Neural progenitor cell (in vitro differentiated cells): ENCODE measurements around the gene FGG. TPM values are rescaled to one million over a fixed set of nuclear protein-coding genes. Genes with fewer than 3 reads are reported as not detected.
A peak's percentile ranks its signal among the peaks of the same experiment; 100 is the strongest.

ENCODE experiments used
- DNase-seq: peaks from one replicate; pipeline ENCODE4 v3.0.0-alpha.2; 2016; ENCODE audit warnings: low spot score
- H2AFZ ChIP-seq: fragments of 200-600 bp; sonication (generic); replicated peaks from 2 replicates; pipeline ENCODE4 v1.6.1; 2016; ENCODE audit warnings: antibody characterized with exemption
- H3F3A ChIP-seq: fragments of 200-600 bp; sonication (generic); 2 replicates; pipeline ENCODE4 v1.6.1; 2016; ENCODE audit warnings: antibody characterized with exemption, low read depth
- H3K27ac ChIP-seq: fragments of 200-600 bp; sonication (generic); 2 replicates; pipeline ENCODE4 v1.5.1; 2016; ENCODE audit warnings: mild to moderate bottlenecking
- H3K27me3 ChIP-seq: fragments of 200-600 bp; sonication (generic); 2 replicates; pipeline ENCODE4 v1.6.1; 2016; ENCODE audit warnings: mild to moderate bottlenecking, moderate library complexity
- H3K36me3 ChIP-seq: fragments of 200-600 bp; sonication (generic); 2 replicates; pipeline ENCODE4 v1.5.1; 2016
- H3K4me1 ChIP-seq: fragments of 200-600 bp; sonication (generic); 2 replicates; pipeline ENCODE4 v1.6.1; 2016; ENCODE audit warnings: mixed run types
- H3K4me2 ChIP-seq: fragments of 200-600 bp; sonication (generic); 2 replicates; pipeline ENCODE4 v1.6.1; 2016
- H3K4me3 ChIP-seq: fragments of 200-600 bp; sonication (generic); 2 replicates; pipeline ENCODE4 v1.5.1; 2016
- H3K79me2 ChIP-seq: fragments of 200-600 bp; sonication (generic); 2 replicates; pipeline ENCODE4 v1.6.1; 2016; ENCODE audit warnings: low read depth
- H3K9ac ChIP-seq: fragments of 200-600 bp; sonication (generic); 2 replicates; pipeline ENCODE4 v1.6.1; 2016
- H3K9me3 ChIP-seq: fragments of 200-600 bp; sonication (generic); 2 replicates; pipeline ENCODE4 v1.5.1; 2016; ENCODE audit warnings: low read depth
- H4K20me1 ChIP-seq: fragments of 200-600 bp; sonication (generic); 2 replicates; pipeline ENCODE4 v1.6.1; 2016; ENCODE audit warnings: low read depth
- H3K27ac Mint-ChIP-seq: 3 replicates; pipeline ENCODE4 v1.8.0; 2021; ENCODE audit warnings: mixed read lengths
- H3K27me3 Mint-ChIP-seq: 2 replicates; pipeline ENCODE4 v1.8.0; 2022; ENCODE audit warnings: low read depth, mild to moderate bottlenecking, inconsistent platforms, moderate library complexity, mixed read lengths; ENCODE audit not compliant: insufficient read depth
- H3K36me3 Mint-ChIP-seq: 3 replicates; pipeline ENCODE4 v1.8.0; 2021; ENCODE audit warnings: mixed read lengths
- H3K4me1 Mint-ChIP-seq: 3 replicates; pipeline ENCODE4 v1.8.0; 2021; ENCODE audit warnings: mixed read lengths
- H3K4me3 Mint-ChIP-seq: 3 replicates; pipeline ENCODE4 v1.8.0; 2021; ENCODE audit warnings: mild to moderate bottlenecking, moderate library complexity, mixed read lengths
- H3K9me3 Mint-ChIP-seq: 3 replicates; pipeline ENCODE4 v1.8.0; 2020; ENCODE audit warnings: mixed read lengths
- EZH2 ChIP-seq: fragments of 200-600 bp; sonication (generic); IDR thresholded peaks from 2 replicates; pipeline ENCODE4 v1.6.1; 2017; ENCODE audit warnings: antibody characterized with exemption, mild to moderate bottlenecking, moderate library complexity
- EZH2phosphoT487 ChIP-seq: fragments of 200-600 bp; sonication (generic); IDR thresholded peaks from 2 replicates; pipeline ENCODE4 v1.6.1; 2017; ENCODE audit warnings: antibody characterized with exemption
- total RNA-seq: library from RNA; depleted of rRNA; stranded (reverse); fragments of >200 nt; gene quantifications from 2 replicates; pipeline ENCODE4 v1.2.3, GENCODE V29; 2015; ENCODE audit warnings: low replicate concordance
- TF ChIP-seq, protein P1 (sequence below): fragments of 200-600 bp; sonication (generic); IDR thresholded peaks from 2 replicates; pipeline ENCODE4 v1.5.1; 2017; ENCODE audit warnings: antibody characterized with exemption, mild to moderate bottlenecking

The FGG gene
- total RNA-seq, 1 donor from 2014 or later: not detected

DNA sequence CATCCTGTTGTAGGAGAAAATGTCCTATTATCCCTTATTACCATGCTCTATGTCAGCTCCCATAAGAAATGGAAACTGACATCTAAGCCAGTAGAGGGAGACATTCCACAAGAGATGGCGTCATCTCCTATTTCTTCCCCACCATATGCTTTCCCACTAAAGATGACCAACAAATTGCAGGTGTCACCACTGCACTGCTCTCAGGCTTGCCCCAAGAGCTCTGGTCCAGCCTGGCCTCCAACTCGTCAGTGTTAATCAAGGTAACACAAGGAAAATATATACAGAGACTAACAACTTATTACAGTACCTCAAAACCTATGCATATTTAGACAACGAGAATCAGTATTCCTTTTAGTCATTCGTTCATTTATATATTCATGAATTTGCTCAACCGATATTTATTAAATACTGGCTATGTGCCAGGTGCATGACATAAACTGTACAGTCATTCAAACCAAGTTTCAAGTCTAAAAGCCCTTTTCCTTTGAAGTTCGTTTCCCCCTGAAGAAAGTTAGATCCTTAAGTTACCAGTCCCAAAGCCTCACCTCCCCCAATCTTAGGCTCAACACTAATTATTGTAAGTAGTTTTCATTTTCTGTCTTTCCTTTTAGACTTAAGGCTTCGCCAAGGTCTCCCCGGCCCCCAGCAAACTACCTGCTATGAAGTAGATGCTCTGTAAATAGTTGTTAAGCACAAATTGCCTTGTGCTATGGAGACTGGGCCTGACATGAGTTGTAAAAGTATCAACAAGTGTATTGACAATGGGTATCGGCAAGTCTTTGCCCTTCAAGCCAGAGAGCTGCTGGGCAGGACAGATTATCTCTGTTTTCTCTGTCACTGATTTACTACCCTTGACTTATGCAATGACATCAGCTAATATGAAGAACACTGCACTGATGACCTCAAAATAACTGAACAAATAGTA lies 52.7 kb downstream of the FGG start:
- no peak overlapping the region for H3K27ac Mint-ChIP-seq
- peak; percentile 56 for DNase-seq
- H4K20me1 ChIP-seq: no peaks in the 10 kb centered on the region
- H3K9me3 Mint-ChIP-seq: no peaks in the 10 kb centered on the region
- H3K36me3 ChIP-seq: no peaks in the 10 kb centered on the region
- no peaks in the 10 kb centered on the region for H3K9me3 ChIP-seq
- H3K4me2 ChIP-seq: no peak overlapping the region
- H3K4me3 ChIP-seq: no peak overlapping the region
- H3K4me3 Mint-ChIP-seq: no peak overlapping the region
- H3K79me2 ChIP-seq: no peaks in the 10 kb centered on the region
- no peaks in the 10 kb centered on the region for H3K27me3 ChIP-seq
- H3F3A ChIP-seq: no peaks in the 10 kb centered on the region
- H3K27me3 Mint-ChIP-seq: peaks cover 2% of the 10 kb centered on the region
- TF ChIP-seq EZH2: no peak
- TF ChIP-seq, protein P1, sequence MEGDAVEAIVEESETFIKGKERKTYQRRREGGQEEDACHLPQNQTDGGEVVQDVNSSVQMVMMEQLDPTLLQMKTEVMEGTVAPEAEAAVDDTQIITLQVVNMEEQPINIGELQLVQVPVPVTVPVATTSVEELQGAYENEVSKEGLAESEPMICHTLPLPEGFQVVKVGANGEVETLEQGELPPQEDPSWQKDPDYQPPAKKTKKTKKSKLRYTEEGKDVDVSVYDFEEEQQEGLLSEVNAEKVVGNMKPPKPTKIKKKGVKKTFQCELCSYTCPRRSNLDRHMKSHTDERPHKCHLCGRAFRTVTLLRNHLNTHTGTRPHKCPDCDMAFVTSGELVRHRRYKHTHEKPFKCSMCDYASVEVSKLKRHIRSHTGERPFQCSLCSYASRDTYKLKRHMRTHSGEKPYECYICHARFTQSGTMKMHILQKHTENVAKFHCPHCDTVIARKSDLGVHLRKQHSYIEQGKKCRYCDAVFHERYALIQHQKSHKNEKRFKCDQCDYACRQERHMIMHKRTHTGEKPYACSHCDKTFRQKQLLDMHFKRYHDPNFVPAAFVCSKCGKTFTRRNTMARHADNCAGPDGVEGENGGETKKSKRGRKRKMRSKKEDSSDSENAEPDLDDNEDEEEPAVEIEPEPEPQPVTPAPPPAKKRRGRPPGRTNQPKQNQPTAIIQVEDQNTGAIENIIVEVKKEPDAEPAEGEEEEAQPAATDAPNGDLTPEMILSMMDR: peak; percentile 74
- no peak for TF ChIP-seq EZH2phosphoT487
- no peak overlapping the region for H3K27ac ChIP-seq
- H3K4me1 ChIP-seq: no peaks in the 10 kb centered on the region
- H2AFZ ChIP-seq: no peak overlapping the region
- H3K9ac ChIP-seq: no peak overlapping the region
- H3K36me3 Mint-ChIP-seq: no peaks in the 10 kb centered on the region
- H3K4me1 Mint-ChIP-seq: no peaks in the 10 kb centered on the region

DNA sequence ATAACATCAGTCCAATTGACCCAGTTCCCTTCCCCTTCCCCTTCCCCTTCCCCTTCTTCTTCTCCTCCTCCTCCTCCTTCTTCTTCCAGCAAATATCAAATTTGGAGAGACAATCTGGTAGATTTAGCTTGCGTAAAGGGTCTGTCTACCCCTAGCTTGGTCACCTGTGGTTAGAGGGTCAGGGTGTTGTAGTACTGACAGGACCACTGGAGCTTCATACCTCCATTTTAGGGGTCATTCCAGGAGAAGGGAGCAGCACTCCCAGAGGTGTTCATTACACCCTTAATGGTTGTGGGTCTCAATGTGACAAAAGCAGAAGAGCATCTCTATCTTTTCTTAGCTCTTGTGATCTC lies 53.3 kb downstream of the FGG start:
- no peak overlapping the region for H3K27ac ChIP-seq
- no peak for DNase-seq
- H3K4me2 ChIP-seq: no peak overlapping the region
- TF ChIP-seq EZH2: no peak
- no peak for TF ChIP-seq EZH2phosphoT487
- TF ChIP-seq, protein P1: no peak
- H3K27me3 ChIP-seq: no peaks in the 10 kb centered on the region
- H2AFZ ChIP-seq: no peak overlapping the region
- no peaks in the 10 kb centered on the region for H3K79me2 ChIP-seq
- H4K20me1 ChIP-seq: no peaks in the 10 kb centered on the region
- no peaks in the 10 kb centered on the region for H3F3A ChIP-seq
- no peaks in the 10 kb centered on the region for H3K9me3 ChIP-seq
- Mint-ChIP-seq H3K27me3 (peaks cover 2% of the 10 kb centered on the region), H3K36me3 (no peaks in the 10 kb centered on the region), H3K27ac (no peak overlapping the region), H3K9me3 (no peaks in the 10 kb centered on the region), H3K4me1 (no peaks in the 10 kb centered on the region), H3K4me3 (no peak overlapping the region)
- H3K4me3 ChIP-seq: no peak overlapping the region
- H3K36me3 ChIP-seq: no peaks in the 10 kb centered on the region
- no peak overlapping the region for H3K9ac ChIP-seq
- H3K4me1 ChIP-seq: no peaks in the 10 kb centered on the region

Other genes starting within 250 kb of the FGG start
- 0.43 and 0.71 TPM in 2 replicates for gene DCHS2, start 120.9 kb downstream of the FGG start, total RNA-seq
- gene PLRG1, start 62.3 kb downstream of the FGG start, total RNA-seq: 66.6 and 92.7 TPM in 2 replicates
- 0.56 TPM in 1 of 2 replicates, not detected in the other for gene FGB, start 49.6 kb downstream of the FGG start, total RNA-seq
- gene FGA, start 21.9 kb downstream of the FGG start, total RNA-seq: not detected in 2 replicates
- 0.81 and 0.94 TPM in 2 replicates for gene LRAT, start 131.3 kb upstream of the FGG start, total RNA-seq
- gene RBM46, start 168.6 kb upstream of the FGG start, total RNA-seq: 0.07 and 0.09 TPM in 2 replicates